HepG2 (cell line): ENCODE measurements around the gene GPR162. TPM values are rescaled to one million over a fixed set of nuclear protein-coding genes. Genes with fewer than 3 reads are reported as not detected.

Source experiments
- FOSL2 ChIP-seq: sonication (generic); formaldehyde crosslinking; IDR thresholded peaks from 2 replicates; pipeline ENCODE4 v1.4.0; 2020; ENCODE audit warnings: missing genetic modification reagents
- NONO ChIP-seq, 2 experiments: fragments of 450-650 bp in 1 of 2; sonication (generic) in 1 of 2; formaldehyde crosslinking in 1 of 2; IDR thresholded peaks in 1 of 2; conservative IDR thresholded peaks in 1 of 2; 2 replicates each; pipeline versions ENCODE4 v1.6.1 to v1.8.0; 2017 to 2022; ENCODE audit warnings: mild to moderate bottlenecking in 1 of 2, missing genetic modification reagents in 1 of 2, moderate library complexity in 1 of 2
- PLRG1 ChIP-seq: fragments of 450-650 bp; conservative IDR thresholded peaks from 2 replicates; pipeline ENCODE4 v1.6.1; 2016
- RBM39 ChIP-seq: fragments of 200-400 bp; formaldehyde crosslinking; IDR thresholded peaks from one replicate; pipeline ENCODE4 v1.6.1; 2018; ENCODE audit warnings: antibody characterized with exemption, mild to moderate bottlenecking, low read depth, low read length; ENCODE audit not compliant: poor library complexity, severe bottlenecking
- RXRA ChIP-seq: sonication (generic); formaldehyde crosslinking; IDR thresholded peaks from 2 replicates; pipeline ENCODE4 v1.5.1; 2020; ENCODE audit warnings: missing genetic modification reagents
- RXRB ChIP-seq: IDR thresholded peaks from 2 replicates; pipeline ENCODE4 v1.6.1; 2016; ENCODE audit warnings: borderline replicate concordance, missing genetic modification reagents, missing compliant biosample characterization
- SMAD1 ChIP-seq: sonication (generic); formaldehyde crosslinking; IDR thresholded peaks from 2 replicates; pipeline ENCODE4 v1.4.0; 2020; ENCODE audit warnings: missing genetic modification reagents, low read depth, mild to moderate bottlenecking, borderline replicate concordance
- TAF15 ChIP-seq: fragments of 200-400 bp; formaldehyde crosslinking; IDR thresholded peaks from one replicate; pipeline ENCODE4 v1.6.1; 2018; ENCODE audit warnings: mild to moderate bottlenecking, low read depth, low read length; ENCODE audit not compliant: poor library complexity, severe bottlenecking
- ZMYM3 ChIP-seq: sonication (generic); formaldehyde crosslinking; IDR thresholded peaks from 2 replicates; pipeline ENCODE4 v1.5.1; 2020; ENCODE audit warnings: mild to moderate bottlenecking, missing genetic modification reagents
- ZNF292 ChIP-seq: sonication (generic); formaldehyde crosslinking; IDR thresholded peaks from 2 replicates; pipeline ENCODE4 v1.8.1; 2022; ENCODE audit warnings: mild to moderate bottlenecking, low read depth, missing genetic modification reagents, borderline replicate concordance
- ZNF547 ChIP-seq: sonication (generic); formaldehyde crosslinking; IDR thresholded peaks from 2 replicates; pipeline ENCODE4 v1.5.1; 2020; ENCODE audit warnings: mild to moderate bottlenecking, missing genetic modification reagents
- ZNF672 ChIP-seq: sonication (generic); formaldehyde crosslinking; IDR thresholded peaks from 2 replicates; pipeline ENCODE4 v1.8.1; 2022; ENCODE audit warnings: missing genetic modification reagents
- polyA plus RNA-seq, 8 experiments: library from polyadenylated mRNA; depleted of rRNA in 3 of 8; stranded (reverse) in 7 of 8; unstranded in 1 of 8; fragments of >200 nt; fragmentation: Illumina TruSeq in 4 of 8; extraction: Trizol in 4 of 8; gene quantifications; 2 replicates each; pipeline versions ENCODE4 v1.2.1 to v1.2.3, GENCODE V29; 2011 to 2016; ENCODE audit warnings: low read depth in 4 of 8, missing spikeins in 1 of 8, mixed read lengths in 1 of 8; ENCODE audit not compliant: insufficient read depth in 1 of 8
- total RNA-seq, 5 experiments: library from RNA; depleted of rRNA; stranded (reverse); fragments of >200 nt; fragmentation: Illumina TruSeq; extraction: Trizol; gene quantifications; 2 replicates each; pipeline ENCODE4 v1.2.3, GENCODE V29; 2016; ENCODE audit warnings: low read depth in 1 of 5
- TF ChIP-seq, protein P1 (sequence below): IDR thresholded peaks from 2 replicates; pipeline ENCODE4 v1.6.1; 2018; ENCODE audit warnings: missing genetic modification reagents
- TF ChIP-seq, protein P2 (sequence below): sonication (generic); formaldehyde crosslinking; conservative IDR thresholded peaks from 2 replicates; pipeline ENCODE4 v1.4.0; 2020; ENCODE audit warnings: missing genetic modification reagents
- TF ChIP-seq, protein P3 (sequence below): sonication (generic); formaldehyde crosslinking; IDR thresholded peaks from 2 replicates; pipeline ENCODE4 v1.4.0; 2020; ENCODE audit warnings: missing genetic modification reagents, borderline replicate concordance
- TF ChIP-seq, protein P4 (sequence below), 2 experiments: sonication (generic) in 1 of 2; formaldehyde crosslinking in 1 of 2; IDR thresholded peaks; 2 replicates each; pipeline versions ENCODE4 v1.4.0 to v1.6.1; 2018 to 2020; ENCODE audit warnings: missing genetic modification reagents in 2 of 2, borderline replicate concordance in 1 of 2, low read depth in 1 of 2, mild to moderate bottlenecking in 1 of 2, missing biosample characterization in 1 of 2
- TF ChIP-seq, protein P5 (sequence below): sonication (generic); formaldehyde crosslinking; IDR thresholded peaks from 2 replicates; pipeline ENCODE4 v1.4.0; 2020; ENCODE audit warnings: missing genetic modification reagents, borderline replicate concordance

The GPR162 gene
- total and polyA plus RNA-seq, 2 of the 13 experiments (the other 11 are each of a cell fraction or from before 2014, with no cell fraction given): 0.08 TPM; not detected in 1

DNA sequence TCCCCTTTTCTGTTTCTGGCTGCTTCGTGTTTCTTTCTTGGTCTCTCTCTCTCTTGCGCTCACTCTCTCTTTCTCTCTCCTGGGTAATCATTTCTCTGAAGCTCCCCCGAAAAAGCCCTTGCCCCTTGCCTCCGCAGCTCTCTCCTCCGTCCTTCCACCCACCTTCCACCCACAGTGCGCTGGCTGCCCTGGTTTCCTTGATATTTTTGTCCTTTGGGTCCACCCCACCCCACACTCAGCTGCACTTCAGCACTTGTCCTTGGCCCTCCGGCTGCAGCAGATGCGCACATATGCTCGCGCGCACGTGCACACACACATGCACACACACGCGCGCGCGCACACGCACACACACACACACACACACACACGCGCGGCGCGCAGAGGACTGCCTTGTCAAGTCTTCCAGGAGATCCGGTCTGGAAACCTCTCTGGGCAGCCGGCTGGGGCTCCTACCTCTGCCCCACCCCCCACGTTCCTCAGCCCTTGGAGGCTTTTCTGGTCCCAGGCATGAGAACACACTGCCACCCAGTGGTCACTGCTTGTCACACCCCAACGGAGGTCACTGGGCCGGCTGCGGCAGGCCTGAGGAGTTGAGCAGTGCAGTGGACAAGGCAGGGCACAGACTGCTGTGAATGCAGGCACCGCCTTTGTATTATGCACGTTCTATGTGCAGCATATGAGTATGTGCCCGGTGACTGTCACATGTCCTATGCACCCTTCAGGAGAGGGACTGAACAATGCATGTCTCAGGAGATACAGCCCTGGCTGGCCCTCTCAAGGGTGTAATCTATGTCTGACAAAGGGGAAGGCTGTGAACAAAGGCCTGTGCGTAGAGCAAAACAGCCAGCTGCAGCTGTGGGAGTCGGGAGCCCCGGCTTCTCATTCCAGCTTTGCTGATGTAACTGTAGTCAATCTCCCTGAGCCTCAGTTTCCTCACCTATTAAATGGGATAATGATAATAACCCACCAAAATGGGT is 42.8 kb upstream of the GPR162 start (continued):
- TF ChIP-seq RXRA (CRISPR knock-in tag) (peak; percentile 64), ZMYM3 (CRISPR knock-in tag) (peak; percentile 56; the same call in 1 of the 2 replicates), ZNF292 (CRISPR knock-in tag) (peak; percentile 88; the same call in 1 of the 2 replicates), NONO (IDR thresholded peaks at IDR 0.05) (no peak), NONO (CRISPR knock-in tag; conservative IDR thresholded peaks at IDR 0.05) (peak; percentile 89), RXRB (CRISPR knock-in tag) (peak; percentile 81; the same call in 1 of the 2 replicates), SMAD1 (peak; percentile 95; the same call in 1 of the 2 replicates), RBM39 (peak; percentile 52), TAF15 (peak; percentile 43), FOSL2 (peak; percentile 50), ZNF547 (CRISPR knock-in tag) (no peak), PLRG1 (no peak), ZNF672 (CRISPR knock-in tag) (peak; percentile 74; the same call in 1 of the 2 replicates)
- TF ChIP-seq, protein P1, sequence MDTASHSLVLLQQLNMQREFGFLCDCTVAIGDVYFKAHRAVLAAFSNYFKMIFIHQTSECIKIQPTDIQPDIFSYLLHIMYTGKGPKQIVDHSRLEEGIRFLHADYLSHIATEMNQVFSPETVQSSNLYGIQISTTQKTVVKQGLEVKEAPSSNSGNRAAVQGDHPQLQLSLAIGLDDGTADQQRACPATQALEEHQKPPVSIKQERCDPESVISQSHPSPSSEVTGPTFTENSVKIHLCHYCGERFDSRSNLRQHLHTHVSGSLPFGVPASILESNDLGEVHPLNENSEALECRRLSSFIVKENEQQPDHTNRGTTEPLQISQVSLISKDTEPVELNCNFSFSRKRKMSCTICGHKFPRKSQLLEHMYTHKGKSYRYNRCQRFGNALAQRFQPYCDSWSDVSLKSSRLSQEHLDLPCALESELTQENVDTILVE (CRISPR knock-in tag): peak; percentile 55; the same call in 1 of the 2 replicates
- TF ChIP-seq, protein P2, sequence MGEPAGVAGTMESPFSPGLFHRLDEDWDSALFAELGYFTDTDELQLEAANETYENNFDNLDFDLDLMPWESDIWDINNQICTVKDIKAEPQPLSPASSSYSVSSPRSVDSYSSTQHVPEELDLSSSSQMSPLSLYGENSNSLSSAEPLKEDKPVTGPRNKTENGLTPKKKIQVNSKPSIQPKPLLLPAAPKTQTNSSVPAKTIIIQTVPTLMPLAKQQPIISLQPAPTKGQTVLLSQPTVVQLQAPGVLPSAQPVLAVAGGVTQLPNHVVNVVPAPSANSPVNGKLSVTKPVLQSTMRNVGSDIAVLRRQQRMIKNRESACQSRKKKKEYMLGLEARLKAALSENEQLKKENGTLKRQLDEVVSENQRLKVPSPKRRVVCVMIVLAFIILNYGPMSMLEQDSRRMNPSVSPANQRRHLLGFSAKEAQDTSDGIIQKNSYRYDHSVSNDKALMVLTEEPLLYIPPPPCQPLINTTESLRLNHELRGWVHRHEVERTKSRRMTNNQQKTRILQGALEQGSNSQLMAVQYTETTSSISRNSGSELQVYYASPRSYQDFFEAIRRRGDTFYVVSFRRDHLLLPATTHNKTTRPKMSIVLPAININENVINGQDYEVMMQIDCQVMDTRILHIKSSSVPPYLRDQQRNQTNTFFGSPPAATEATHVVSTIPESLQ: no peak
- TF ChIP-seq, protein P3, sequence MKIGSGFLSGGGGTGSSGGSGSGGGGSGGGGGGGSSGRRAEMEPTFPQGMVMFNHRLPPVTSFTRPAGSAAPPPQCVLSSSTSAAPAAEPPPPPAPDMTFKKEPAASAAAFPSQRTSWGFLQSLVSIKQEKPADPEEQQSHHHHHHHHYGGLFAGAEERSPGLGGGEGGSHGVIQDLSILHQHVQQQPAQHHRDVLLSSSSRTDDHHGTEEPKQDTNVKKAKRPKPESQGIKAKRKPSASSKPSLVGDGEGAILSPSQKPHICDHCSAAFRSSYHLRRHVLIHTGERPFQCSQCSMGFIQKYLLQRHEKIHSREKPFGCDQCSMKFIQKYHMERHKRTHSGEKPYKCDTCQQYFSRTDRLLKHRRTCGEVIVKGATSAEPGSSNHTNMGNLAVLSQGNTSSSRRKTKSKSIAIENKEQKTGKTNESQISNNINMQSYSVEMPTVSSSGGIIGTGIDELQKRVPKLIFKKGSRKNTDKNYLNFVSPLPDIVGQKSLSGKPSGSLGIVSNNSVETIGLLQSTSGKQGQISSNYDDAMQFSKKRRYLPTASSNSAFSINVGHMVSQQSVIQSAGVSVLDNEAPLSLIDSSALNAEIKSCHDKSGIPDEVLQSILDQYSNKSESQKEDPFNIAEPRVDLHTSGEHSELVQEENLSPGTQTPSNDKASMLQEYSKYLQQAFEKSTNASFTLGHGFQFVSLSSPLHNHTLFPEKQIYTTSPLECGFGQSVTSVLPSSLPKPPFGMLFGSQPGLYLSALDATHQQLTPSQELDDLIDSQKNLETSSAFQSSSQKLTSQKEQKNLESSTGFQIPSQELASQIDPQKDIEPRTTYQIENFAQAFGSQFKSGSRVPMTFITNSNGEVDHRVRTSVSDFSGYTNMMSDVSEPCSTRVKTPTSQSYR: peak; percentile 98
- TF ChIP-seq, protein P4, sequence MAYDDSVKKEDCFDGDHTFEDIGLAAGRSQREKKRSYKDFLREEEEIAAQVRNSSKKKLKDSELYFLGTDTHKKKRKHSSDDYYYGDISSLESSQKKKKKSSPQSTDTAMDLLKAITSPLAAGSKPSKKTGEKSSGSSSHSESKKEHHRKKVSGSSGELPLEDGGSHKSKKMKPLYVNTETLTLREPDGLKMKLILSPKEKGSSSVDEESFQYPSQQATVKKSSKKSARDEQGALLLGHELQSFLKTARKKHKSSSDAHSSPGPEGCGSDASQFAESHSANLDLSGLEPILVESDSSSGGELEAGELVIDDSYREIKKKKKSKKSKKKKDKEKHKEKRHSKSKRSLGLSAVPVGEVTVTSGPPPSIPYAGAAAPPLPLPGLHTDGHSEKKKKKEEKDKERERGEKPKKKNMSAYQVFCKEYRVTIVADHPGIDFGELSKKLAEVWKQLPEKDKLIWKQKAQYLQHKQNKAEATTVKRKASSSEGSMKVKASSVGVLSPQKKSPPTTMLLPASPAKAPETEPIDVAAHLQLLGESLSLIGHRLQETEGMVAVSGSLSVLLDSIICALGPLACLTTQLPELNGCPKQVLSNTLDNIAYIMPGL (CRISPR knock-in tag; IDR thresholded peaks at IDR 0.05; ENCODE audit: borderline replicate concordance in 1 of 2, low read depth in 1 of 2): peak; percentile 92 to 96
- TF ChIP-seq, protein P5, sequence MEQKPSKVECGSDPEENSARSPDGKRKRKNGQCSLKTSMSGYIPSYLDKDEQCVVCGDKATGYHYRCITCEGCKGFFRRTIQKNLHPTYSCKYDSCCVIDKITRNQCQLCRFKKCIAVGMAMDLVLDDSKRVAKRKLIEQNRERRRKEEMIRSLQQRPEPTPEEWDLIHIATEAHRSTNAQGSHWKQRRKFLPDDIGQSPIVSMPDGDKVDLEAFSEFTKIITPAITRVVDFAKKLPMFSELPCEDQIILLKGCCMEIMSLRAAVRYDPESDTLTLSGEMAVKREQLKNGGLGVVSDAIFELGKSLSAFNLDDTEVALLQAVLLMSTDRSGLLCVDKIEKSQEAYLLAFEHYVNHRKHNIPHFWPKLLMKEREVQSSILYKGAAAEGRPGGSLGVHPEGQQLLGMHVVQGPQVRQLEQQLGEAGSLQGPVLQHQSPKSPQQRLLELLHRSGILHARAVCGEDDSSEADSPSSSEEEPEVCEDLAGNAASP: peak; percentile 68; the same call in 1 of the 2 replicates
